Fibroblast of lung (primary cell): ENCODE data around the gene RXFP2. TPM values are rescaled to one million over a fixed set of nuclear protein-coding genes. Genes with fewer than 3 reads are reported as not detected.
A peak's percentile ranks its signal among the peaks of the same experiment; 100 is the strongest.

Experiments used
- DNase-seq, 2 donors: peaks; one replicate each; pipeline versions ENCODE4 v3.0.0 to v3.0.0-alpha.2; 2010; ENCODE audit warnings: low read depth in 2 of 2
- H2AFZ ChIP-seq: 2 replicates; pipeline ENCODE4 v1.5.1; 2012; ENCODE audit warnings: low read length, control low read depth, inconsistent platforms
- H3K27ac ChIP-seq: 2 replicates; pipeline ENCODE4 v1.5.1; 2011; ENCODE audit warnings: low read length, control low read depth; ENCODE audit not compliant: insufficient read depth
- H3K27me3 ChIP-seq: 2 replicates; pipeline ENCODE4 v1.5.1; 2011; ENCODE audit warnings: mild to moderate bottlenecking, low read length; ENCODE audit not compliant: control insufficient read depth, insufficient read depth
- H3K36me3 ChIP-seq: 2 replicates; pipeline ENCODE4 v1.5.1; 2011; ENCODE audit warnings: low read length; ENCODE audit not compliant: control insufficient read depth, insufficient read depth
- H3K4me1 ChIP-seq: 2 replicates; pipeline ENCODE4 v1.5.1; 2011; ENCODE audit warnings: low read length; ENCODE audit not compliant: control insufficient read depth, insufficient read depth; ENCODE audit errors: extremely low read depth
- H3K4me2 ChIP-seq: 2 replicates; pipeline ENCODE4 v1.5.1; 2011; ENCODE audit warnings: low read length, control low read depth; ENCODE audit not compliant: insufficient read depth; ENCODE audit errors: extremely low read depth
- H3K4me3 ChIP-seq, 4 experiments: fragments of 200-600 bp in 1 of 4; sonication (generic) in 1 of 4; replicated peaks in 1 of 4; 2 replicates each; pipeline ENCODE4 v1.5.1; 2011 to 2016; ENCODE audit warnings: low read length in 4 of 4, low read depth in 3 of 4, mild to moderate bottlenecking in 3 of 4, control low read depth in 2 of 4, inconsistent platforms in 1 of 4, mixed read lengths in 1 of 4; ENCODE audit not compliant: insufficient read depth in 1 of 4; ENCODE audit errors: control extremely low read depth in 1 of 4
- H3K79me2 ChIP-seq: 2 replicates; pipeline ENCODE4 v1.5.1; 2012; ENCODE audit warnings: mild to moderate bottlenecking, low read length, inconsistent platforms; ENCODE audit not compliant: control insufficient read depth, insufficient read depth
- H3K9ac ChIP-seq: 2 replicates; pipeline ENCODE4 v1.5.1; 2011; ENCODE audit warnings: mild to moderate bottlenecking, low read length, control low read depth; ENCODE audit not compliant: insufficient read depth
- H3K9me3 ChIP-seq: 2 replicates; pipeline ENCODE4 v1.5.1; 2012; ENCODE audit warnings: low read depth, low read length; ENCODE audit not compliant: control insufficient read depth, insufficient read depth
- H4K20me1 ChIP-seq: 2 replicates; pipeline ENCODE4 v1.5.1; 2011; ENCODE audit warnings: low read length; ENCODE audit not compliant: control insufficient read depth, insufficient read depth; ENCODE audit errors: extremely low read depth
- CTCF ChIP-seq, 2 donors: IDR thresholded peaks in 1 of 2; conservative IDR thresholded peaks in 1 of 2; 1 replicate in 1 of 2; 2 replicates in 1 of 2; pipeline ENCODE4 v1.5.1; 2011 to 2012; ENCODE audit warnings: low read length in 2 of 2, control low read depth in 1 of 2, inconsistent platforms in 1 of 2, low read depth in 1 of 2, mild to moderate bottlenecking in 1 of 2
- EZH2 ChIP-seq: IDR thresholded peaks from 2 replicates; pipeline ENCODE4 v1.5.1; 2012; ENCODE audit warnings: low read length, control low read depth, mild to moderate bottlenecking; ENCODE audit errors: missing control alignments
- polyA plus RNA-seq, 2 donors: library from polyadenylated mRNA; depleted of rRNA in 1 of 2; stranded (reverse) in 1 of 2; unstranded in 1 of 2; fragments of >200 nt; gene quantifications; 2 replicates each; pipeline ENCODE4 v1.2.1, GENCODE V29; 2011 to 2012; ENCODE audit warnings: missing spikeins in 1 of 2
- total RNA-seq: library from RNA; depleted of rRNA; stranded (reverse); fragments of >200 nt; gene quantifications from 2 replicates; pipeline ENCODE4 v1.2.1, GENCODE V29; 2014

Gene RXFP2
- total and polyA plus RNA-seq, 2 donors (not counting 1 experiment from before 2014, with no cell fraction given) = not detected

- Histone ChIP-seq H3K27me3 (no peaks in the 10 kb centered on the region), H3K79me2 (no peaks in the 10 kb centered on the region), H3K4me3 (no peak overlapping the region), H4K20me1 (no peaks in the 10 kb centered on the region), H3K9ac (no peak overlapping the region), H3K36me3 (no peaks in the 10 kb centered on the region), H3K27ac (no peak overlapping the region), H2AFZ (peak overlapping the region; percentile 16), H3K4me1 (no peaks in the 10 kb centered on the region), H3K4me2 (no peak overlapping the region), H3K9me3 (no peaks in the 10 kb centered on the region)
- DNase-seq = no peak
- TF ChIP-seq EZH2 = no peak
- TF ChIP-seq CTCF (conservative IDR thresholded peaks at IDR 0.05 in 1 of 2, IDR thresholded peaks at IDR 0.05 in 1 of 2; ENCODE audit: low read depth in 1 of 2, low read length in 2 of 2) = no peak
These were observed 58.9 kb downstream of the RXFP2 start for GRCh38 chr13:31798189-31798588.

DNA sequence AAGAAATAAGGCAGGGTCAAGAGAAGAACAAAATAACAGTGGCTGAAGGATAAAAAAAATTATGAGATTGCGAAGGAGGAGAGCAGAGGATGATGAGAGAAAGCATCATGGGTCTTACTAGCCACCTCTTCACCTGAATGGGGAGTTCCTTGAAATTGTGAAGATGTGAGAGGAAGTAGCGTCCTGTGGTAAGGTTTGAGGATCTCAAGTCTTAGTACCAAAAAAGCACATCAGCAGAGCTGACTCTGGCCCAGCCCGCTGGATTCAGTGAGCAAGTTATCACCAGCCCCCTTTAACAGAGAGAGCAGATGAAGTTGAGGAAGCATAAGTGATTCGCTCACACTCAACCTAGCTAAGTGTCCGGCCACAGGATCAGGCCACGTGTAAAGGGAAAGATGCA lies 61.8 kb downstream of the RXFP2 start:
- H3K4me2 ChIP-seq = no peak overlapping the region
- no peaks in the 10 kb centered on the region for H3K79me2 ChIP-seq
- DNase-seq = no peak
- H3K27ac ChIP-seq = no peak overlapping the region
- H3K4me3 ChIP-seq = no peak overlapping the region
- H4K20me1 ChIP-seq = no peaks in the 10 kb centered on the region
- TF ChIP-seq CTCF (conservative IDR thresholded peaks at IDR 0.05 in 1 of 2, IDR thresholded peaks at IDR 0.05 in 1 of 2; ENCODE audit: low read depth in 1 of 2, low read length in 2 of 2) (no peak), EZH2 (no peak)
- no peak overlapping the region for H2AFZ ChIP-seq
- no peaks in the 10 kb centered on the region for H3K9me3 ChIP-seq
- no peaks in the 10 kb centered on the region for H3K4me1 ChIP-seq
- no peak overlapping the region for H3K9ac ChIP-seq
- no peaks in the 10 kb centered on the region for H3K36me3 ChIP-seq
- H3K27me3 ChIP-seq = no peaks in the 10 kb centered on the region

DNA sequence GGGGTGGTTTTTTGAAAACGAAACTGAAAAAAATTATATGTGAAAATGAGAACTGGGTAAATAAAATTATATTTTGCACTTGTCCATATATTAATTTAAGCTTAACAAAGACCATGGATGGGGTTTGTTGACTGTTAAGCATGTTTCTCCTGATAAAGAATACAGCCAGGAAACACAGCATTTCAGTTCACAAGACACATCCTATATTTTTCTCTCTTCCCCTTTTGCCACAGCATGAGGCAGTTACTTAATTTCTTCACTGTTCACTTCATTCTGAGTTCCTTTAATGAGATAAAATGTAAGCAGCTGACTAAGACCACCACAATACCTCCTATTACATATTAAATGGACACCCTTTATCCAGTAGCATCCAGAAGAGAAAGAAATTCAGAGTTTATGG lies 64.0 kb downstream of the RXFP2 start:
- Histone ChIP-seq H3K9me3 (no peaks in the 10 kb centered on the region), H3K9ac (no peak overlapping the region), H3K4me1 (no peaks in the 10 kb centered on the region), H3K27me3 (no peaks in the 10 kb centered on the region), H3K36me3 (no peaks in the 10 kb centered on the region), H3K4me3 (no peak overlapping the region), H3K27ac (no peak overlapping the region), H2AFZ (no peak overlapping the region), H3K4me2 (no peak overlapping the region), H3K79me2 (no peaks in the 10 kb centered on the region), H4K20me1 (no peaks in the 10 kb centered on the region)
- TF ChIP-seq EZH2 (no peak), CTCF (conservative IDR thresholded peaks at IDR 0.05 in 1 of 2, IDR thresholded peaks at IDR 0.05 in 1 of 2; ENCODE audit: low read depth in 1 of 2, low read length in 2 of 2) (no peak)
- no peak for DNase-seq
